Activated CD8-positive, alpha-beta T cell treated with anti-CD3 and anti-CD28 coated beads, Interleukin-2, amount 10 ng/mL, durations not matched to agents 7 days and 5 days (primary cell): ENCODE measurements around the gene PDE11A. TPM values are rescaled to one million over a fixed set of nuclear protein-coding genes. Genes with fewer than 3 reads are reported as not detected.

Source experiments
- ATAC-seq: fragments of 150-1000 bp; cut with Tn5 transposase; one replicate; pipeline ENCODE4 v1.10.0; 2021; ENCODE audit warnings: moderate library complexity
- CTCF ChIA-PET: fragments of 350-600 bp; sonication (Branson Sonifier 250); formaldehyde crosslinking; loops from one replicate; lab custom pipeline; 2021; ENCODE audit warnings: antibody characterized with exemption; lab: Charles Lee
- POLR2A ChIA-PET: fragments of 350-600 bp; sonication (Branson Sonifier 250); formaldehyde crosslinking; loops from one replicate; lab custom pipeline; 2021; ENCODE audit warnings: antibody characterized with exemption; lab: Charles Lee
- DNase-seq: peaks from one replicate; pipeline ENCODE4 v3.0.0-alpha.2; 2020
- H3K27ac Mint-ChIP-seq: one replicate; pipeline ENCODE4 v1.8.0; 2021; ENCODE audit warnings: mild to moderate bottlenecking, mixed read lengths
- H3K27me3 Mint-ChIP-seq: one replicate; pipeline ENCODE4 v1.8.0; 2021; ENCODE audit warnings: low read depth, mixed read lengths
- H3K36me3 Mint-ChIP-seq: one replicate; pipeline ENCODE4 v1.8.0; 2021; ENCODE audit warnings: low read depth, mixed read lengths
- H3K4me1 Mint-ChIP-seq: one replicate; pipeline ENCODE4 v1.8.0; 2021; ENCODE audit warnings: low read depth, mixed read lengths
- H3K4me3 Mint-ChIP-seq: one replicate; pipeline ENCODE4 v1.8.0; 2021; ENCODE audit warnings: mild to moderate bottlenecking, mixed read lengths
- H3K9me3 Mint-ChIP-seq: one replicate; pipeline ENCODE4 v1.8.0; 2022; ENCODE audit warnings: mixed read lengths; ENCODE audit not compliant: insufficient read depth
- total RNA-seq, 2 experiments: library from RNA; stranded (reverse); gene quantifications; one replicate each; pipeline ENCODE4 v1.2.3, GENCODE V29; 2021

PDE11A gene
- total RNA-seq, 2 experiments from 2014 or later = not detected

DNA sequence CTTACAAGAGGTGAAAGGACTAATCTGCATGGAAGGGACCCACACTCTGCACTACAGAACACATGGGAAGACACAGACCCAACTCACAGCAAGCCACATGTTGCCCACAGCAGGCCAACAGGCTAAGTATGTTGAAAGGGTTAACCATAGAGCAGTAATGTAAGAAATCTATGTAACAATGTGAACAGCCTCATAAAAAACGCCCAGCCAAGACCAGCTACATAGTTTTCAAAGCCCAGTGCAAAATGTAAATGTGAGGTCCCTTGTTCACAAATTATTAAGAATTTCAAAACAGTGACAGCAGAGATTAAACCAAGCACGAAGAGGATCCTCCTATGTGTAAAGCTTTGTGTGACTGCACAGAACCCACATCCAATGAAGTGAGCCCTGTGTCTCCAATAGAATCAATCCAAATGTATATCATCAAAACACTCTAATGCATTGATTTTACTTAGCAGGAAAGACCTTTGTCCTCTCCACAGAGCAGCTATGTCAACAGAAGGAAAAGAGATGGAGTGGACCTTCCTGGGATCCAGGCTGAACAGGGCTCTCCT, 469.9 kb downstream of the PDE11A start:
- Mint-ChIP-seq H3K4me1 (peaks cover 13% of the 10 kb centered on the region), H3K4me3 (no peak overlapping the region), H3K36me3 (no peaks in the 10 kb centered on the region), H3K27me3 (peaks cover 10% of the 10 kb centered on the region), H3K27ac (no peak overlapping the region), H3K9me3 (no peaks in the 10 kb centered on the region)
- DNase-seq (no peak), ATAC-seq (no peak)
- ChIA-PET POLR2A (no interaction called here), CTCF (interaction anchor here (1.0 to 2.7 kb wide), 4 partner anchors 34 to 267 kb away, joined by 3 to 8 read pairs (median 6); no protein-coding TSS in a partner anchor)

DNA sequence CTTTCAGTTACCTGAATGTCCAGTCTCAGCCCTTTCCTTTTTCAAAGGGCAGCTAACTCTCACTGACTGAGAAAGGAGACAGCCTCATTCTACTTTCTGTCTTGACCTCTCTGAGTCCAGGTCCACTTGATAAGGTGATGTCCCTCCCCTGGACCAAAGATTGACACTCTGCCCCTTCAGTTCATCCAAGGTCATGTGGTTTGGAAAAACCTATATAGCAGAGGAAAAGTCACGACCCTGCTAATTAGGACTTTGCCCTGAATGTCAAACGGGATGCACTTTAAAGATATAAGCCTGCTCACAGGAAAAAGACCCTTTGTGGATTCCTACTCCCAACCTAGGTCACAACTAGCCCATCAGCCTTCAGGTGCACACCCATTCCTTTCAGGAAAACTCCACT, 471.7 kb downstream of the PDE11A start:
- peaks cover 10% of the 10 kb centered on the region for H3K27me3 Mint-ChIP-seq
- no peaks in the 10 kb centered on the region for H3K36me3 Mint-ChIP-seq
- H3K27ac Mint-ChIP-seq = no peak overlapping the region
- DNase-seq = no peak
- ChIA-PET POLR2A (no interaction called here), CTCF (interaction anchor here (2.0 to 2.7 kb wide), 2 partner anchors 266 kb away, joined by 5 to 8 read pairs; no protein-coding TSS in a partner anchor)
- no peaks in the 10 kb centered on the region for H3K9me3 Mint-ChIP-seq
- H3K4me1 Mint-ChIP-seq = peaks cover 13% of the 10 kb centered on the region
- H3K4me3 Mint-ChIP-seq = no peak overlapping the region
- ATAC-seq = no peak

DNA sequence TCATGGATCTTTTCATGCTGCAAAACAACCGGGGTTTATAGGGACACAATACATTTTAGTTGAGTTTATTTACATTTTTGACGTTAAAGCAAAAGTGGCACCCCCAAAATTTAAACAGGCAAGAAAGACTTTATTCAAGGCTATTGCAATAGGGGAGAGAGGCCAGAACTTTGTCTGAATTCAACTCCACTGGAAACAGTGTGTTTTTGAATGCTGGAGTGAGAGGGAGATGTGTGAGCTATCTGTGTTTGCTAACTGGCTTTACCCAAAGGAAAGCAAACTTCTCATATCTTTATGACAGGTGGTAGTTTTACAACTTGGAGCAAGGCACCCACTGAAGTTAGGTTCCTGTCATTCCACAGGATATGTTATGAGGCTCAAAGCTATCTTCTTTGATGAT, 472.6 kb downstream of the PDE11A start:
- Mint-ChIP-seq H3K9me3 (no peaks in the 10 kb centered on the region), H3K27me3 (peaks cover 10% of the 10 kb centered on the region), H3K27ac (no peak overlapping the region), H3K4me1 (peaks cover 13% of the 10 kb centered on the region), H3K4me3 (no peak overlapping the region), H3K36me3 (no peaks in the 10 kb centered on the region)
- ChIA-PET CTCF (interaction anchor here (2.0 kb wide), 1 partner anchor 265 kb away, joined by 5 read pairs; no protein-coding TSS in a partner anchor), POLR2A (no interaction called here)
- DNase-seq (no peak), ATAC-seq (no peak)

DNA sequence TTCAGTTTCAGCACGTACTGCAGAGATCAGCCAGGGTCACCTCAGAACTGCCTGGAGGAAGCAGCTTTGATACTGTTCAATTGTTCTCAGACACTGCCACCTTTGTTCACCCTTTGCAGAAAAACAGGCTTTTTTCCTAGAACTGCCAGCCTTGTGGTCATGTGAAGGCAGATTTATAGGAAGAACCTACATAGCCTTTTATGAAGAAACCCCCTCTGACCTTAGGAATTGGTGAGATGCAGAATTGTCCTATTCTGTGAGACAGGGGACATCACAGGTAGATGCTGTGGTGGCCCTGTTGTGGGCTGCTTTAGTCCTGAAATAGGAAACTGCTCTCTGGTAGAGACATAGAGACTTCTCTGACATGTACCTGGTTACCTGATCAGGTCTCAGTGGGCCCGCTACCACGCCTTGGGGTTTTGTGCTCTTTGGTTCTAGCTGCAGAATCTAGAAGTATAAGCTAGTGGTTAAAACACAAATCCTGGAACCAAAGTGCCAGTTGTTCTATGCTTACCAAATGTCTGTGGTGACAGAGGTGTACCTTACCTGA, 473.4 kb downstream of the PDE11A start:
- Mint-ChIP-seq H3K27ac (no peak overlapping the region), H3K27me3 (peaks cover 10% of the 10 kb centered on the region), H3K9me3 (no peaks in the 10 kb centered on the region), H3K4me1 (peaks cover 13% of the 10 kb centered on the region), H3K4me3 (no peak overlapping the region), H3K36me3 (no peaks in the 10 kb centered on the region)
- ATAC-seq = no peak
- DNase-seq = no peak
- CTCF ChIA-PET = interaction anchor here (2.0 kb wide), 1 partner anchor 264 kb away, joined by 5 read pairs; no protein-coding TSS in a partner anchor
- POLR2A ChIA-PET = no interaction called here

DNA sequence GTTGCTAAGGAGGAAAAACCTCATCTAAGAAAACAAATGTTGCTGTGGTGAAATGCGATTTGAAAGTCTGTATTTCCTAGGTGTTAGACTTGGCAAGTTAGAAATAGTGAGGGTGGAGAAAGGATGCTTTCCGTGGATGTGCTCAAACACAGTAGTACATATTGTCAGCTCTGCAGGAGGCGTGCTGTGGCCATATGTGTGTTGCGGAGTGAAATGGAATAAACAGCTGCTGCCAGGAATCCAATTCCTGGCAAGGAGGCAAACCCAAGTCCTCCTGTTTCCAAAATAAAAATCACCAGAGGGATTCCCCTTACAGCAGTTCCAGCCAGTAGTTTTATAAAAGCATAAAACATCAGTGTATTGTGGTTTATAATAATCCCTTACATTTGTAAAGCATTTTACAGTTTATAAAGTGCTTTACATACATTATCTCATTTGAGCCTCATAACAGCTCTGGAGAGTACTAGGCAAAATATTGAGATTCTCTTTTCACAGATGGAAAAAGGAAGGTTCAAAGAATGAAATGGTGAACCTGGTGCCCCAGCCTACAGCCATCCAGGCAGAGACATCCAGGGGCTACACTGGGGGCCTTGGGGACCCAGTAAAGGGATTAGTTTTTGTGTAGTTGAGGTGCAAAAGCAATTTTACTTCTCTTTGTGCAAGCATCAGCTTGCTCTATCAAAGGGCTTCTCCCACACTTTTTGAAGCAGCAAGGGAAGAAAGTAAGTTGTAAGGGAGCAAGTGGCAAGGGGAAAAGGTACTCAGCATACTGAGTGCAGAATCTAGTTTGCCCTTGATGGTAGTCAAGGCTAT, 474.0 kb downstream of the PDE11A start:
- Mint-ChIP-seq H3K27me3 (peaks cover 10% of the 10 kb centered on the region), H3K4me3 (no peak overlapping the region), H3K36me3 (no peaks in the 10 kb centered on the region), H3K9me3 (no peaks in the 10 kb centered on the region), H3K4me1 (peaks cover 13% of the 10 kb centered on the region), H3K27ac (no peak overlapping the region)
- no peak for DNase-seq
- POLR2A ChIA-PET = no interaction called here
- CTCF ChIA-PET = no interaction called here
- no peak for ATAC-seq

DNA sequence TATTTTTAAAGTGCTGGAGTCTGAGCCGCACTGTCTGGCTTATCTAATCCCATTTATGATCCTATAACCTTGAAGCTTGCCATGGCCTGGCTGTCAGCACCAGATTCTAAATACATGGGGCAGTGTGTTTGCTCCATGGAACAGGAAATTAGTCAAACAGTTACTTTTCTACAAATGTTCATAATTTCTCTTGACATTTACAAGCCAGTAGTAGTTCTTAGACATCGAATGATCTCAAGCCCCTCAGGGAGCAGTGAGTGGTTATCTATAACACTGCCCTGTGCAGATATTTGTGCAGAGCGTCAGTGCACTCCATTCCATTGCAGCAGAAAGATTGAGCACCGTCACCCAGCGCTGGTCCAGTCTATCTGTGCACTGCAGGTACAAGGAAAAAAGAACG, 474.8 kb downstream of the PDE11A start:
- Mint-ChIP-seq H3K36me3 (no peaks in the 10 kb centered on the region), H3K27me3 (peaks cover 13% of the 10 kb centered on the region), H3K4me1 (peaks cover 13% of the 10 kb centered on the region), H3K9me3 (no peaks in the 10 kb centered on the region), H3K4me3 (no peak overlapping the region), H3K27ac (no peak overlapping the region)
- ChIA-PET POLR2A (no interaction called here), CTCF (interaction anchor here (1.2 kb wide), 1 partner anchor 108 kb away, joined by 3 read pairs; no protein-coding TSS in a partner anchor)
- no peak for ATAC-seq
- DNase-seq = no peak

DNA sequence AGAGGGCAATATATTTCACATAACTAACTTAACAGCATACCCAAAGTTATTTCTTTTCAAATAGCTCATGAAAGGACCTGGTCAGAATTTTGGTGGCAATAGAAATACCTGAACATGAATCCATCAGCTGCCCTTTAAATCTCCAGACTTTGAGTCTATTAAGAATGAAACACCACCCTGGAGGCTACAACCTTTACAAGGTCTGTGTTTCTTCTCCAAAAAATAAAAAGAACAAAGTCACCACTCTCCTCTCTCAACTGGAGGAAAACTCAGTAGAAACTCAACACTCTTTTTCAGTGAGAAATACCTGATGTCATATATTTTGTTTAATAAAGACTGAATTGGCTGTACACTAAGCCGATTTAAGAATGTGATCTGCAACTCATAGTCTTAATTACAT, 475.7 kb downstream of the PDE11A start:
- H3K27ac Mint-ChIP-seq = no peak overlapping the region
- peaks cover 13% of the 10 kb centered on the region for H3K4me1 Mint-ChIP-seq
- H3K36me3 Mint-ChIP-seq = no peaks in the 10 kb centered on the region
- H3K9me3 Mint-ChIP-seq = no peaks in the 10 kb centered on the region
- no peak for DNase-seq
- CTCF ChIA-PET = interaction anchor here (1.2 kb wide), 1 partner anchor 107 kb away, joined by 3 read pairs; no protein-coding TSS in a partner anchor
- H3K27me3 Mint-ChIP-seq = peaks cover 11% of the 10 kb centered on the region
- no peak overlapping the region for H3K4me3 Mint-ChIP-seq
- POLR2A ChIA-PET = no interaction called here
- no peak for ATAC-seq

DNA sequence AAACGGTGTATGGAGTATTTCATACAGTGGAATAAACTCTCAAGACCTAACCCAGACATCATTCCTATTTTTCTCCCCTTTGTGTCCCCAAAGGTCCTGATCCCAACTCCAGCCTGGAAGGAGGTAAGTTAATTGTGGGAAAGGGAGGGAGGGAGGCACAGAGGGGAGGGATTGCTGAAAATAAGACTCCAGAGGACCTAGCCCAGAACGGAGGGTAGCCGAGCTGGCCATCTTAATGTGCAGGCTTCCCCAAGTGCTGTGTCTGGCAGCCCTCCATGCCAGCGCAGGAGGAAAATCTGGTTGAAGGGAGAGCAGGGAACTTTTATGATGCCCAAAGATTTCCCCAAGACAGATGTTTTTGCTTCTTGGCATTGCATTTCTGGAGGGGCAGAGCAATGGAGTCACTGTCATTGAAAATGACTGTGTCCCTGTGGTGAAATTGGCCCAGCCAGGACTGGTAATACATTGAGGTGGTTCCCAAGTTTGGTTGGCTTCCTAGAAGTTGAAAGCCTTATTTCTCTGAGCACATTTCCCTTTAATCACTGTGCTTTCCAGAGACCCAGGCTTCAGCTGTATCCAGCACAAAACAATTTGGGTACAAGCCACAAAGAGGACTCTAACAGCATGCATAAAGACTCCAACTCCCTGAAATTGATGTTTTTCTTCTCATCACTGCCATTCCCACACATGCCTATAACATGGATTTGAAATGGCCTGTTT, 477.3 kb downstream of the PDE11A start:
- H3K4me3 Mint-ChIP-seq = no peak overlapping the region
- ATAC-seq (no peak), DNase-seq (no peak)
- ChIA-PET POLR2A (no interaction called here), CTCF (interaction anchor here (2.5 kb wide), 1 partner anchor 9 kb away, joined by 11 read pairs; no protein-coding TSS in a partner anchor)
- H3K27me3 Mint-ChIP-seq = peaks cover 14% of the 10 kb centered on the region
- peaks cover 17% of the 10 kb centered on the region for H3K4me1 Mint-ChIP-seq
- no peak overlapping the region for H3K27ac Mint-ChIP-seq
- no peaks in the 10 kb centered on the region for H3K9me3 Mint-ChIP-seq
- no peaks in the 10 kb centered on the region for H3K36me3 Mint-ChIP-seq

DNA sequence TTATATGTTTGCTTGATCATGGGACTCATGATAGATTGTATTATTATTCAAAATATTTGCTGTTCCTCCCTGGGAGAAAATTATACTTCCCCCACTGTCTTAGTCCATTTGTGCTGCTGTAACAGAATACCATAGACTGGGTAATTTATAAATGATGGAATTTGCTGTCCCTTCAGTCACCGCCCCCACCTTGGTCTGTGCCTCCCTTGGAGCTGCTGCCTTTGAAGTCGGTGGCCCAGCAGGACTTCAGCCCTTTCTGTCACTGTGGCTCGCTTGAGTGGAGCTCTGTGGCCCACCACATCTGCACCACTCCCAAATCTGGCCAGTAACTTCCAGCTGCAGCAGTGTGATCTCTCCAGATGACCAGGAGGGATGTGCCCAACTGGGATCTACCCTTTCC, 479.2 kb downstream of the PDE11A start:
- ChIA-PET POLR2A (no interaction called here), CTCF (interaction anchor here (0.9 to 2.4 kb wide), 2 partner anchors 11 to 131 kb away, joined by 4 to 8 read pairs; no protein-coding TSS in a partner anchor)
- ATAC-seq = no peak
- no peak overlapping the region for H3K4me3 Mint-ChIP-seq
- H3K36me3 Mint-ChIP-seq = no peaks in the 10 kb centered on the region
- peaks cover 5% of the 10 kb centered on the region for H3K4me1 Mint-ChIP-seq
- no peaks in the 10 kb centered on the region for H3K9me3 Mint-ChIP-seq
- DNase-seq = no peak
- peaks cover 16% of the 10 kb centered on the region for H3K27me3 Mint-ChIP-seq
- no peak overlapping the region for H3K27ac Mint-ChIP-seq

DNA sequence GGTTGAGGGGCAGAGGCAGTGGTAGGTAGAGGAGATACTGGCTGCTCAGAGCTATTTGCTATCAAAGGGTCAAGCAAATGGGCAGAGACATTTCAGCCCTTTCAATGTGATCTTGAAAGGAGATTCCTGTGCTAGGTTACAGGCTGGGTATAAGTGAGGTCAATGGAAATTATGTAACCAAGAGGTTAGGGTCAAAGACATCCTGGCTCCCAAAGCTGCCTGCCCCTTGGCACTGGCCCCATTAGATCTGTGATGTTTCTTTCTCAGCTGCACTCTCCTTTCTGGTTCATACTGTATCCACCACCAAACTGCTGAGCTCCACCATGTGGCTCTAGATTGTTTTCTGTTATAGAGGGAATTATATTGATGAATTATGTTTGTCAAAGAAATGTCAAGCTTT, 479.6 kb downstream of the PDE11A start:
- peaks cover 14% of the 10 kb centered on the region for H3K27me3 Mint-ChIP-seq

DNA sequence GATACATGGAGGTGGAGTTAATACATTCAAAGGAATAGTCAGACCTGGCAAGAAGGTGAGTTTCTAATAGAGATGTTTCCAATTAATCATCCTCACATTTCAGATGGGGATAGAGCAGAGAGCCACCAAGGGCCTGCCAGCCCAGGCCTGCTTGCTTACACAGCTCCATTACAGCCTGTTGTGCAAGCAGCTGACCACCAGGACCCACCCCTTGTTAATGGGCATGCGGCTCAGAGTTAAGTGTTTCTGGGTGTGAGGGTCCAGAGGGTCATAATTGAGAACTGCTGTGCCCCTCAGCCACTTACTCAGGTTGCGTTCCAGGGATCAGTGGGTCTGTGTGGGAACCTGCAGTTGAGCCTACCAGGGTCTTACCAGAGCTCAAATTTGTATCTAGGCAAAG, 480.2 kb downstream of the PDE11A start:
- no peaks in the 10 kb centered on the region for H3K36me3 Mint-ChIP-seq
- ChIA-PET CTCF (interaction anchor here (2.4 kb wide), 1 partner anchor 12 kb away, joined by 8 read pairs; no protein-coding TSS in a partner anchor), POLR2A (no interaction called here)
- no peak overlapping the region for H3K27ac Mint-ChIP-seq
- peaks cover 14% of the 10 kb centered on the region for H3K27me3 Mint-ChIP-seq
- H3K4me3 Mint-ChIP-seq = no peak overlapping the region
- ATAC-seq (no peak), DNase-seq (no peak)
- H3K9me3 Mint-ChIP-seq = no peaks in the 10 kb centered on the region
- H3K4me1 Mint-ChIP-seq = peaks cover 5% of the 10 kb centered on the region

More for the DNA sequence above, 479.6 kb downstream of the PDE11A start:
- DNase-seq (no peak), ATAC-seq (no peak)
- H3K9me3 Mint-ChIP-seq = no peaks in the 10 kb centered on the region
- peaks cover 5% of the 10 kb centered on the region for H3K4me1 Mint-ChIP-seq
- POLR2A ChIA-PET = no interaction called here
- H3K27ac Mint-ChIP-seq = no peak overlapping the region
- H3K36me3 Mint-ChIP-seq = no peaks in the 10 kb centered on the region
- CTCF ChIA-PET = interaction anchor here (0.9 to 2.4 kb wide), 2 partner anchors 12 to 132 kb away, joined by 4 to 8 read pairs; no protein-coding TSS in a partner anchor
- H3K4me3 Mint-ChIP-seq = no peak overlapping the region
